HCT116 (cell line): ENCODE measurements around the gene GHDC. TPM values are rescaled to one million over a fixed set of nuclear protein-coding genes. Genes with fewer than 3 reads are reported as not detected.

Experiments used
- ATAC-seq: fragments of 200-7000 bp; cut with Tn5 transposase; 2 replicates; pipeline ENCODE4 v1.9.1; 2020; ENCODE audit warnings: mild to moderate bottlenecking, moderate library complexity
- BruUV-seq: library from RNA; stranded (reverse); fragments of 400-500 nt; replicated peaks from 2 replicates; lab custom pipeline; 2021; lab: Mats Ljungman, UMichigan
- CTCF ChIA-PET: fragments of 300-600 bp; sonication (Branson Sonifier 250); formaldehyde crosslinking; loops from one replicate; lab custom pipeline; 2021; ENCODE audit warnings: antibody characterized with exemption; lab: Charles Lee
- POLR2A ChIA-PET: fragments of 300-600, 350-600 bp; sonication (Branson Sonifier 250); formaldehyde crosslinking; loops from one replicate; lab custom pipeline; 2021; ENCODE audit warnings: antibody characterized with exemption; lab: Charles Lee
- RAD21 ChIA-PET, 2 experiments: fragments of 300-600 bp; sonication (Branson Sonifier 250); formaldehyde crosslinking; loops; one replicate each; lab custom pipeline; 2023; ENCODE audit warnings: low total read pairs in 2 of 2; ENCODE audit not compliant: uncharacterized antibody in 2 of 2, unreplicated experiment in 2 of 2, low non-redundant PET in 1 of 2; lab: Charles Lee
- DNase-seq: peaks from one replicate; pipeline ENCODE4 v3.0.0-alpha.2; 2010; ENCODE audit warnings: low read depth, low spot score
- H2AFZ ChIP-seq: fragments of 200-600 bp; shearing (Covaris generic), sonication (generic); 2 replicates; pipeline ENCODE4 v1.6.1; 2017; ENCODE audit warnings: low read depth, mixed run types, mixed read lengths, antibody characterized with exemption, low read length; ENCODE audit not compliant: poor library complexity, severe bottlenecking
- H3K27ac ChIP-seq: 2 replicates; pipeline ENCODE4 v1.5.1; 2012; ENCODE audit warnings: low read depth, low read length
- H3K27me3 ChIP-seq: fragments of 200-600 bp; sonication (generic); 2 replicates; pipeline ENCODE4 v1.6.1; 2016; ENCODE audit warnings: mixed run types, low read length, mixed read lengths; ENCODE audit not compliant: insufficient read depth
- H3K36me3 ChIP-seq, 2 experiments: fragments of 200-500 bp in 1 of 2; fragments of 200-600 bp in 1 of 2; sonication (Bioruptor generic) in 1 of 2; sonication (generic) in 1 of 2; 2 replicates each; pipeline versions ENCODE4 v1.5.1 to v1.6.1; 2014 to 2016; ENCODE audit warnings: low read length in 2 of 2, inconsistent platforms in 1 of 2, mixed read lengths in 1 of 2, mixed run types in 1 of 2; ENCODE audit not compliant: insufficient read depth in 2 of 2, control insufficient read depth in 1 of 2
- H3K4me1 ChIP-seq, 2 experiments: fragments of 200-600 bp in 1 of 2; sonication (generic) in 1 of 2; 2 replicates each; pipeline versions ENCODE4 v1.5.1 to v1.6.1; 2012 to 2017; ENCODE audit warnings: low read length in 2 of 2, inconsistent platforms in 1 of 2, mild to moderate bottlenecking in 1 of 2, mixed read lengths in 1 of 2, mixed run types in 1 of 2, moderate library complexity in 1 of 2; ENCODE audit not compliant: insufficient read depth in 2 of 2, control insufficient read depth in 1 of 2
- H3K4me2 ChIP-seq: fragments of 200-600 bp; sonication (generic); 2 replicates; pipeline ENCODE4 v1.6.1; 2017; ENCODE audit warnings: mixed run types, low read length, mixed read lengths
- H3K4me3 ChIP-seq, 2 experiments: fragments of 200-600 bp in 1 of 2; sonication (generic) in 1 of 2; replicated peaks in 1 of 2; 2 replicates each; pipeline ENCODE4 v1.5.1; 2011 to 2016; ENCODE audit warnings: low read length in 2 of 2, control low read depth in 1 of 2, low read depth in 1 of 2, mild to moderate bottlenecking in 1 of 2, mixed read lengths in 1 of 2, mixed run types in 1 of 2
- H3K79me2 ChIP-seq: fragments of 200-600 bp; sonication (generic); 2 replicates; pipeline ENCODE4 v1.6.1; 2017; ENCODE audit warnings: mild to moderate bottlenecking, mixed run types, low read length, moderate library complexity, mixed read lengths; ENCODE audit not compliant: insufficient read depth
- H3K9ac ChIP-seq: fragments of 200-600 bp; sonication (generic); 2 replicates; pipeline ENCODE4 v1.6.1; 2016; ENCODE audit warnings: low read length, mixed read lengths
- H3K9me2 ChIP-seq: fragments of 200-600 bp; sonication (generic), shearing (Covaris generic); 2 replicates; pipeline ENCODE4 v1.6.1; 2017; ENCODE audit warnings: mixed run types, mild to moderate bottlenecking, moderate library complexity; ENCODE audit not compliant: insufficient read depth
- H3K9me3 ChIP-seq, 2 experiments: fragments of 200-500 bp in 1 of 2; fragments of 200-600 bp in 1 of 2; sonication (Bioruptor generic) in 1 of 2; sonication (generic) in 1 of 2; 2 replicates each; pipeline ENCODE4 v1.6.1; 2014 to 2017; ENCODE audit warnings: low read length in 2 of 2, mixed read lengths in 2 of 2, inconsistent platforms in 1 of 2, low read depth in 1 of 2, mild to moderate bottlenecking in 1 of 2, mixed run types in 1 of 2, moderate library complexity in 1 of 2; ENCODE audit not compliant: control insufficient read depth in 1 of 2, insufficient read depth in 1 of 2
- H4K20me1 ChIP-seq: fragments of 200-600 bp; sonication (generic), shearing (Covaris generic); 2 replicates; pipeline ENCODE4 v1.6.1; 2017; ENCODE audit warnings: mixed run types, mild to moderate bottlenecking, moderate library complexity; ENCODE audit not compliant: insufficient read depth
- CBX3 ChIP-seq: IDR thresholded peaks from 2 replicates; pipeline ENCODE4 v1.6.1; 2012; ENCODE audit warnings: low read depth
- CTCF ChIP-seq, 3 experiments: fragments of 200-600 bp in 1 of 3; sonication (generic) in 1 of 3; IDR thresholded peaks in 2 of 3; conservative IDR thresholded peaks in 1 of 3; 2 replicates each; pipeline ENCODE4 v1.5.1; 2012 to 2017; ENCODE audit warnings: low read depth in 2 of 3, low read length in 2 of 3, antibody characterized with exemption in 1 of 3, borderline replicate concordance in 1 of 3, control low read depth in 1 of 3, mild to moderate bottlenecking in 1 of 3, mixed read lengths in 1 of 3, mixed run types in 1 of 3, moderate library complexity in 1 of 3; ENCODE audit not compliant: insufficient read depth in 1 of 3
- EGR1 ChIP-seq: IDR thresholded peaks from 2 replicates; pipeline ENCODE4 v1.6.1; 2012; ENCODE audit warnings: low read depth
- ELF1 ChIP-seq: IDR thresholded peaks from 2 replicates; pipeline ENCODE4 v1.6.1; 2012; ENCODE audit warnings: low read depth, borderline replicate concordance
- EZH2 ChIP-seq: fragments of 200-600 bp; sonication (generic); IDR thresholded peaks from 2 replicates; pipeline ENCODE4 v1.6.1; 2017; ENCODE audit warnings: antibody characterized with exemption, mixed run types
- EZH2phosphoT487 ChIP-seq: fragments of 200-600 bp; IDR thresholded peaks from 2 replicates; pipeline ENCODE4 v1.6.1; 2018; ENCODE audit warnings: antibody characterized with exemption, borderline replicate concordance
- FOSL1 ChIP-seq: IDR thresholded peaks from 2 replicates; pipeline ENCODE4 v1.6.1; 2012; ENCODE audit warnings: low read depth
- JUND ChIP-seq: IDR thresholded peaks from 2 replicates; pipeline ENCODE4 v1.6.1; 2012
- MAX ChIP-seq: IDR thresholded peaks from 2 replicates; pipeline ENCODE4 v1.6.1; 2012
- POLR2A ChIP-seq: IDR thresholded peaks from 2 replicates; pipeline ENCODE4 v1.7.0; 2011; ENCODE audit warnings: borderline replicate concordance; ENCODE audit not compliant: insufficient read depth, insufficient read length; ENCODE audit errors: extremely low read depth
- POLR2AphosphoS5 ChIP-seq: IDR thresholded peaks from 2 replicates; pipeline ENCODE4 v1.6.1; 2011; ENCODE audit warnings: mild to moderate bottlenecking, low read depth, low read length, moderate library complexity
- REST ChIP-seq: IDR thresholded peaks from 2 replicates; pipeline ENCODE4 v1.6.1; 2012; ENCODE audit warnings: low read depth
- SP1 ChIP-seq: IDR thresholded peaks from 2 replicates; pipeline ENCODE4 v1.6.1; 2012; ENCODE audit warnings: low read depth
- SRF ChIP-seq: IDR thresholded peaks from 2 replicates; pipeline ENCODE4 v1.6.1; 2012; ENCODE audit warnings: low read depth
- TCF7L2 ChIP-seq: IDR thresholded peaks from 2 replicates; pipeline ENCODE4 v1.7.0; 2011; ENCODE audit warnings: borderline replicate concordance, inconsistent platforms; ENCODE audit not compliant: insufficient read depth, insufficient read length; ENCODE audit errors: extremely low read depth
- YY1 ChIP-seq: IDR thresholded peaks from 2 replicates; pipeline ENCODE4 v1.6.1; 2011; ENCODE audit warnings: low read length, low read depth, moderate library complexity, mild to moderate bottlenecking; ENCODE audit not compliant: insufficient replicate concordance; ENCODE audit errors: extremely low read depth
- ZBTB33 ChIP-seq: IDR thresholded peaks from 2 replicates; pipeline ENCODE4 v1.6.1; 2011; ENCODE audit warnings: mild to moderate bottlenecking, low read length, moderate library complexity; ENCODE audit not compliant: insufficient replicate concordance; ENCODE audit errors: extremely low read depth
- ZNF274 ChIP-seq: fragments of 200-500 bp; sonication (Bioruptor generic); IDR thresholded peaks from 2 replicates; pipeline ENCODE4 v1.6.1; 2014; ENCODE audit warnings: mild to moderate bottlenecking, low read depth, low read length, inconsistent platforms
- intact Hi-C: fragments of 100-400 bp; cut with micrococcal nuclease; formaldehyde crosslinking; loops from 2 replicates; pipeline ENCODE4 v1.10.0; 2022
- total RNA-seq: library from RNA; stranded (reverse); gene quantifications from one replicate; pipeline ENCODE4 v1.2.1, GENCODE V29; 2021; ENCODE audit not compliant: unreplicated experiment

Gene GHDC
- total RNA-seq, 1 experiment from 2014 or later: 13.2 TPM

GRCh38 chr17:42214156-42214555 is 19.9 kb upstream of the GHDC start:
- BruUV-seq: no TSS peak
- no peaks in the 10 kb centered on the region for H3K9me2 ChIP-seq
- H3K36me3 ChIP-seq: peaks cover 0 to 8% of the 10 kb centered on the region in 2 experiments; a peak in 1 of 4 replicates
- H3K9ac ChIP-seq: no peak overlapping the region
- no peak overlapping the region for H3K27ac ChIP-seq
- intact Hi-C loops: no loop called here
- ChIA-PET RAD21 (no interaction called here), POLR2A (no interaction called here), CTCF (interaction anchor here (2.8 kb wide), 1 partner anchor 8 kb away, joined by 11 read pairs; no protein-coding TSS in a partner anchor)
- H3K9me3 ChIP-seq: no peaks in the 10 kb centered on the region
- TF ChIP-seq ZBTB33 (no peak), FOSL1 (no peak), SRF (no peak), ELF1 (no peak), ZNF274 (no peak), TCF7L2 (no peak), YY1 (no peak), JUND (no peak), SP1 (no peak), MAX (no peak), EGR1 (no peak), CTCF (IDR thresholded peaks at IDR 0.05 in 2 of 3, conservative IDR thresholded peaks at IDR 0.05 in 1 of 3; ENCODE audit: borderline replicate concordance in 1 of 3, insufficient read depth in 1 of 3, low read depth in 2 of 3, low read length in 2 of 3) (no peak), EZH2 (no peak), POLR2AphosphoS5 (no peak), EZH2phosphoT487 (no peak), REST (no peak), CBX3 (no peak), POLR2A (no peak)
- H3K4me1 ChIP-seq: no peaks in the 10 kb centered on the region
- H3K4me2 ChIP-seq: no peak overlapping the region
- no peaks in the 10 kb centered on the region for H4K20me1 ChIP-seq
- ATAC-seq: no peak
- H2AFZ ChIP-seq: no peak overlapping the region
- H3K4me3 ChIP-seq: no peak overlapping the region
- H3K27me3 ChIP-seq: no peaks in the 10 kb centered on the region
- no peaks in the 10 kb centered on the region for H3K79me2 ChIP-seq
- no peak for DNase-seq
